BJ (cell line): ENCODE measurements around the gene RYR1. TPM values are rescaled to one million over a fixed set of nuclear protein-coding genes. Genes with fewer than 3 reads are reported as not detected.

Source experiments
- CTCF ChIA-PET: fragments of 350-600 bp; formaldehyde crosslinking; extraction: SDS; loops from one replicate; lab custom pipeline; 2021; ENCODE audit warnings: antibody characterized with exemption, inconsistent platforms; lab: Yijun Ruan, JAX
- POLR2A ChIA-PET: fragments of 300-600 bp; sonication (Branson Sonifier 250); formaldehyde crosslinking; extraction: SDS; loops from one replicate; lab custom pipeline; 2021; ENCODE audit warnings: antibody characterized with exemption; lab: Charles Lee
- DNase-seq: peaks from one replicate; pipeline ENCODE4 v3.0.0-alpha.2; 2011; ENCODE audit warnings: low read depth
- H3K27me3 ChIP-seq: 2 replicates; pipeline ENCODE4 v1.6.0; 2011; ENCODE audit warnings: low read length; ENCODE audit not compliant: control insufficient read depth, insufficient read depth
- H3K36me3 ChIP-seq: 2 replicates; pipeline ENCODE4 v1.5.1; 2011; ENCODE audit warnings: low read length; ENCODE audit not compliant: control insufficient read depth, insufficient read depth
- H3K4me3 ChIP-seq: 2 replicates; pipeline ENCODE4 v1.5.1; 2011; ENCODE audit warnings: low read depth, mild to moderate bottlenecking, control low read depth, low read length
- CTCF ChIP-seq: IDR thresholded peaks from 2 replicates; pipeline ENCODE4 v1.5.1; 2011; ENCODE audit warnings: low read depth, mild to moderate bottlenecking, control low read depth, inconsistent platforms, low read length, moderate library complexity; ENCODE audit not compliant: insufficient read depth
- polyA plus RNA-seq: library from polyadenylated mRNA; depleted of rRNA; stranded (reverse); fragments of >200 nt; gene quantifications from 2 replicates; pipeline ENCODE4 v1.2.3, GENCODE V29; 2011

Gene RYR1
- polyA plus RNA-seq, 1 experiment = 0.04 TPM

GRCh38 chr19:38385804-38386257, 47.7 kb upstream of the RYR1 start:
- Histone ChIP-seq H3K36me3 (peaks cover 36% of the 10 kb centered on the region), H3K4me3 (no peak overlapping the region), H3K27me3 (no peaks in the 10 kb centered on the region)
- POLR2A ChIA-PET = interaction anchor here (0.5 kb wide), 1 partner anchor 11 kb away, joined by 3 read pairs; no protein-coding TSS in a partner anchor
- no peak for TF ChIP-seq CTCF
- no peak for DNase-seq
- CTCF ChIA-PET = interaction anchor here (0.9 kb wide), 1 partner anchor 17 kb away, joined by 3 read pairs; the partner anchor contains the start of gene FAM98C

GRCh38 chr19:38386300-38386970, 47.1 kb upstream of the RYR1 start:
- no peaks in the 10 kb centered on the region for H3K27me3 ChIP-seq
- no peak for DNase-seq
- no peak overlapping the region for H3K4me3 ChIP-seq
- peaks cover 30% of the 10 kb centered on the region for H3K36me3 ChIP-seq
- ChIA-PET POLR2A (interaction anchor here (0.5 kb wide), 1 partner anchor 10 kb away, joined by 3 read pairs; no protein-coding TSS in a partner anchor), CTCF (interaction anchor here (0.9 to 2.2 kb wide), 3 partner anchors 10 to 16 kb away, joined by 3 to 12 read pairs (median 3); partner anchors contain the start of gene FAM98C)
- TF ChIP-seq CTCF = no peak

GRCh38 chr19:38386971-38387549, 46.4 kb upstream of the RYR1 start:
- H3K36me3 ChIP-seq = peaks cover 28% of the 10 kb centered on the region
- no peaks in the 10 kb centered on the region for H3K27me3 ChIP-seq
- TF ChIP-seq CTCF = no peak
- no peak for DNase-seq
- ChIA-PET CTCF (interaction anchor here (1.0 to 3.6 kb wide), 8 partner anchors 11 to 485 kb away, joined by 3 to 12 read pairs (median 4); partner anchors contain the start of genes CATSPERG, FAM98C and PSMD8), POLR2A (interaction anchor here (0.5 to 1.3 kb wide), 7 partner anchors 11 to 993 kb away, joined by 3 to 18 read pairs (median 4); partner anchors contain the start of genes FAM98C and PSMD8)
- H3K4me3 ChIP-seq = peak overlapping the region; percentile 91

- TF ChIP-seq CTCF = no peak
- POLR2A ChIA-PET = interaction anchor here (0.6 to 1.3 kb wide), 5 partner anchors 12 to 993 kb away, joined by 3 to 18 read pairs (median 4); partner anchors contain the start of genes FAM98C and PSMD8
- Histone ChIP-seq H3K4me3 (peak within 1 kb of the TSS; percentile 91), H3K27me3 (no peaks in the 10 kb centered on the region), H3K36me3 (peaks cover 28% of the 10 kb centered on the region)
- DNase-seq = peak; percentile 74
- CTCF ChIA-PET = interaction anchor here (0.5 to 3.6 kb wide), 11 partner anchors 11 to 485 kb away, joined by 3 to 12 read pairs (median 3); partner anchors contain the start of genes CATSPERG, FAM98C and PSMD8
Observed at GRCh38 chr19:38387550-38388348, 45.7 kb upstream of the RYR1 start, which contains the start of gene GGN. GGN (minus strand) TSS chr19:38388034; CDS start chr19:38387261, 773 bp downstream.
